Measurements from ENCODE around the gene CCDC63.
"Not testable (repeated sequence)": the region's sequence is repeated elsewhere in the genome, so short reads cannot be mapped to it uniquely, and the experiment has no call there.

CCDC63 gene

GRCh38 chr12:110849221-110849620 lies 2.4 kb downstream of the CCDC63 start:
- H3K4me3 ChIP-seq (ENCODE audit: low read length) = no peak overlapping the region
- no peak for DNase-seq (ENCODE audit: low read depth)
- no peak for TF ChIP-seq CTCF (IDR thresholded peaks at IDR 0.05; ENCODE audit: insufficient read depth, low read depth, low read length, missing control alignments)

GRCh38 chr12:110849748-110850403 lies 3.1 kb downstream of the CCDC63 start:
- TF ChIP-seq CTCF (IDR thresholded peaks at IDR 0.05; ENCODE audit: insufficient read depth, low read depth, low read length, missing control alignments) = no peak
- H3K4me3 ChIP-seq (ENCODE audit: low read length) = no peak overlapping the region
- DNase-seq (ENCODE audit: low read depth) = no peak

- no peak for DNase-seq (ENCODE audit: low read depth)
- H3K4me3 ChIP-seq (ENCODE audit: low read length) = no peak overlapping the region
- TF ChIP-seq CTCF (IDR thresholded peaks at IDR 0.05; ENCODE audit: insufficient read depth, low read depth, low read length, missing control alignments) = no peak
Observed at GRCh38 chr12:110850762-110851161, 4.0 kb downstream of the CCDC63 start.

GRCh38 chr12:110853836-110854235 lies 7.0 kb downstream of the CCDC63 start:
- no peak for DNase-seq (ENCODE audit: low read depth)
- H3K4me3 ChIP-seq (ENCODE audit: low read length) = no peak overlapping the region
- no peak for TF ChIP-seq CTCF (IDR thresholded peaks at IDR 0.05; ENCODE audit: insufficient read depth, low read depth, low read length, missing control alignments)

- no peak for DNase-seq (ENCODE audit: low read depth)
- H3K4me3 ChIP-seq (ENCODE audit: low read length) = no peak overlapping the region
- TF ChIP-seq CTCF (IDR thresholded peaks at IDR 0.05; ENCODE audit: insufficient read depth, low read depth, low read length, missing control alignments) = no peak
Observed at GRCh38 chr12:110856542-110856941, 9.8 kb downstream of the CCDC63 start.

- DNase-seq (ENCODE audit: low read depth) = no peak
- no peak overlapping the region for H3K4me3 ChIP-seq (ENCODE audit: low read length)
- TF ChIP-seq CTCF (IDR thresholded peaks at IDR 0.05; ENCODE audit: insufficient read depth, low read depth, low read length, missing control alignments) = no peak
Observed at GRCh38 chr12:110857528-110857927, 10.7 kb downstream of the CCDC63 start.

GRCh38 chr12:110857954-110858353 lies 11.2 kb downstream of the CCDC63 start:
- DNase-seq (ENCODE audit: low read depth) = not testable (repeated sequence)

More at GRCh38 chr12:110857954-110858353, 11.2 kb downstream of the CCDC63 start:
- H3K4me3 ChIP-seq (ENCODE audit: low read length) = not testable (repeated sequence)

Measured in epithelial cell of esophagus (primary cell).